SH-SY5Y (cell line): Measurements from ENCODE around the gene MALAT1.

Experiments
- GATA2 ChIP-seq: IDR thresholded peaks from 2 replicates; pipeline ENCODE4 v1.6.1; 2011; ENCODE audit warnings: mild to moderate bottlenecking, low read depth, low read length
- GATA3 ChIP-seq: IDR thresholded peaks from 2 replicates; pipeline ENCODE4 v1.6.1; 2011; ENCODE audit warnings: low read depth, mild to moderate bottlenecking, low read length, moderate library complexity

Gene MALAT1

DNA sequence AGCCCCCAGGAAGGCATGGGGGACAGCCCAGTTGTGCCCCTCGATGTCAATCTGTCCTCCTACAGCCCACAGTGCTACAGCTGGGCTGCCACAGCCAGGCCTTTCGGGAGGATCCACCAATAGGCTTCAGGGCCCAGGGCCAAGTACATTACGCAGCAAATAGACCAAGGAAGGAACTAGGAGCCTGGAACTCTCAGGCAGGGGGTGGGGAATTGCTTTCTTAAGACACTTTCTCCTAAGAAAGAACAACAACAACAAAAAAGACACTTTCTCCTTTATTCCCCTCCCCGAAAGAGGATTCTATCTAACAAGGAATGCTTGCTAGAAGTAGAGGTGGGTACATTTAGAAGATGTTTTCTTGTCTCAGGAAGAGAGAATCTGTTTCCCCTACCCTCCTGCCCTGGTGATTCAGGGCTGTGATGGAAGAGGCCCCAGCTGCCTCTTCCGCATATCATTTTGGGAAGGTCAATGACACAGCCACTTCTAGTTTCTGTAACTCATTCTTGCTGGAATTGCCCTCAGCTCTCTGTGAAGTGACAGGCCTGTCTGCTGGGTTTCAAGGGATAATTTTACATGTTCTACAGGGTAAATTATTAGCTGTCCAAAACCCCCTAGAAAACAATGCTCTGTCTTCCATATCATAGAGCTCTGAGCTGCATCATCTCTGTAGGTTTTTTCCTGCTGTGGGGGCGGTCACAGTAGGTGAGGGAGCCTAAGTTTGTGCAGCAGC, 6.0 kb upstream of the MALAT1 start:
- TF ChIP-seq GATA2 (no peak), GATA3 (no peak)

DNA sequence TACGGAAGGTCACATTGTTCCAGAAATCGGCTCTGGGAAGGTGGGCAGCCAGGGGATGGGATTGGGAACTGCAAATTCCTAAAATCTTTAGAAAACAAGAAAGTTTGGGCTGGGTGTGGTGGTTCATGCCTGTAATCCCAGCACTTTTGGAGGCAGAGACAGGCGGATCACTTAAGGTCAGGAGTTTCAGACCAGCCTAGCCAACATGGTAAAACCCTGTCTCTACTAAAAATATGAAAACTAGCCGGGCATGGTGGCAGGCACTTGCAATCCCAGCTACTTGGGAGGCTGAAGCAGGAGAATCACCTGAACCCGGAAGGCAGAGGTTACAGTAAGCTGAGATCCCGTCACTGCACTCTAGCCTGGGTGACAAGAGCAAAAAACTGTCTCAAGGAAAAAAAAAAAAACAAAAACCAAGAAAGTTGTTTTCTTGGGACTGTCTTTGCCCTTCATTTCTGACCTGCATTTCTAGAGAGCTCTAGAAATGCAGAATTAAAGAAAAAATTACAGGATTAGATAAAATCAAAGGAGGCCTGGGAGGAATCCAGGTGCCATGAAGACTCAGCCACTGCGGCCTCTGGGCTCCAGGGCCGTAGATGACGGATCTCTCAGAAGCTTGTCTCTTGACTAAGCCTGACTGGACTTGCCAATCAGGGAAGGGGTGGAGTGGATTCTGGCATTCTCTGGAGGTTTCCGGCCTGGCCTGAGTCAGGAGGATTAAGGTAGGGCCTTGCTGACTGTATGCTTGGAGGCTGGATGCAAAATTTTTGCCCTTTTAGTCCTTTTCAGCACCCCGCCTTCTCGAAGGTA, 5.3 kb upstream of the MALAT1 start:
- no peak for TF ChIP-seq GATA3
- TF ChIP-seq GATA2: no peak

- TF ChIP-seq GATA3 (no peak; the same call in 1 of the 2 replicates), GATA2 (peak; percentile 86)
These were observed 2.3 kb upstream of the MALAT1 start for GRCh38 chr11:65496304-65497140.

DNA sequence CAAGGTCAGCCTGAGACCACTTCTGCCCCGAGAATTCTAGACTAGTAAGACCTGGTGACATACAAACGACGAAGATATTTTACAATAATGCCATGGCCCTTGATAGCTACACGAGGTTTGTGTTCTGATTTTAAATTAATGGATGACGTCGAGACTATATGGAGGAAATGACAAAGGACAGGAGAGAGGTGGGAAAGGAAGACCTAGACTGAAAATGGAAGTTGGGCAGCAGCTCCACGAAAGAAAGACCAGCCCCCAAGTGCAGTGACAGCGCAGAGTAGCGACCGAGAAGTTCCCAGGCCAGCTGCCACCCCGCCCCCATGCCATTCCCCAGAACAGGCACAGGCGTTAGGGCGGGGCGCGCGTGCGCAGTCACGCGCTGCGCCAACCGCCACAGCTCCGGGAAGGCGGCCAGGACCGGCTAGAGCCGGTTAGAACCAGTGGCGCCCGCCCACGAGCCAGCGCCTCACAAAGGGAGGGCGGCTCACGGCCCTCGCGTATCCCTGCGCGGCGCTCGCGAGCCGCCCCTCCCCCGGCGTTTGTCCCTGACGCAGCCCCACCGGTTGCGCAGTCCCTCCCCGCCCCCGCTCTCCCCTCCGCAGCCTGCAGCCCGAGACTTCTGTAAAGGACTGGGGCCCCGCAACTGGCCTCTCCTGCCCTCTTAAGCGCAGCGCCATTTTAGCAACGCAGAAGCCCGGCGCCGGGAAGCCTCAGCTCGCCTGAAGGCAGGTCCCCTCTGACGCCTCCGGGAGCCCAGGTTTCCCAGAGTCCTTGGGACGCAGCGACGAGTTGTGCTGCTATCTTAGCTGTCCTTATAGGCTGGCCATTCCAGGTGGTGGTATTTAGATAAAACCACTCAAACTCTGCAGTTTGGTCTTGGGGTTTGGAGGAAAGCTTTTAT, 1.5 kb upstream of the MALAT1 start:
- TF ChIP-seq GATA3 (no peak), GATA2 (peak; percentile 27; the same call in 1 of the 2 replicates)

GRCh38 chr11:65498042-65498726, 661 bp upstream of the MALAT1 start:
- no peak for TF ChIP-seq GATA3
- TF ChIP-seq GATA2: no peak

DNA sequence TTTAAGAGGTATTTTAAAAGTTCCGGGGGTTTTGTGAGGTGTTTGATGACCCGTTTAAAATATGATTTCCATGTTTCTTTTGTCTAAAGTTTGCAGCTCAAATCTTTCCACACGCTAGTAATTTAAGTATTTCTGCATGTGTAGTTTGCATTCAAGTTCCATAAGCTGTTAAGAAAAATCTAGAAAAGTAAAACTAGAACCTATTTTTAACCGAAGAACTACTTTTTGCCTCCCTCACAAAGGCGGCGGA, 193 bp upstream of the MALAT1 start:
- TF ChIP-seq GATA3 (no peak), GATA2 (no peak)

GRCh38 chr11:65499713-65500386, 1.0 kb downstream of the MALAT1 start:
- TF ChIP-seq GATA2 (no peak), GATA3 (no peak)

DNA sequence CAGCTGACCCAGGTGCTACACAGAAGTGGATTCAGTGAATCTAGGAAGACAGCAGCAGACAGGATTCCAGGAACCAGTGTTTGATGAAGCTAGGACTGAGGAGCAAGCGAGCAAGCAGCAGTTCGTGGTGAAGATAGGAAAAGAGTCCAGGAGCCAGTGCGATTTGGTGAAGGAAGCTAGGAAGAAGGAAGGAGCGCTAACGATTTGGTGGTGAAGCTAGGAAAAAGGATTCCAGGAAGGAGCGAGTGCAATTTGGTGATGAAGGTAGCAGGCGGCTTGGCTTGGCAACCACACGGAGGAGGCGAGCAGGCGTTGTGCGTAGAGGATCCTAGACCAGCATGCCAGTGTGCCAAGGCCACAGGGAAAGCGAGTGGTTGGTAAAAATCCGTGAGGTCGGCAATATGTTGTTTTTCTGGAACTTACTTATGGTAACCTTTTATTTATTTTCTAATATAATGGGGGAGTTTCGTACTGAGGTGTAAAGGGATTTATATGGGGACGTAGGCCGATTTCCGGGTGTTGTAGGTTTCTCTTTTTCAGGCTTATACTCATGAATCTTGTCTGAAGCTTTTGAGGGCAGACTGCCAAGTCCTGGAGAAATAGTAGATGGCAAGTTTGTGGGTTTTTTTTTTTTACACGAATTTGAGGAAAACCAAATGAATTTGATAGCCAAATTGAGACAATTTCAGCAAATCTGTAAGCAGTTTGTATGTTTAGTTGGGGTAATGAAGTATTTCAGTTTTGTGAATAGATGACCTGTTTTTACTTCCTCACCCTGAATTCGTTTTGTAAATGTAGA, 1.7 kb downstream of the MALAT1 start:
- TF ChIP-seq GATA3: no peak
- TF ChIP-seq GATA2: no peak

DNA sequence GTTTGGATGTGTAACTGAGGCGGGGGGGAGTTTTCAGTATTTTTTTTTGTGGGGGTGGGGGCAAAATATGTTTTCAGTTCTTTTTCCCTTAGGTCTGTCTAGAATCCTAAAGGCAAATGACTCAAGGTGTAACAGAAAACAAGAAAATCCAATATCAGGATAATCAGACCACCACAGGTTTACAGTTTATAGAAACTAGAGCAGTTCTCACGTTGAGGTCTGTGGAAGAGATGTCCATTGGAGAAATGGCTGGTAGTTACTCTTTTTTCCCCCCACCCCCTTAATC, 2.3 kb downstream of the MALAT1 start:
- no peak for TF ChIP-seq GATA3
- no peak for TF ChIP-seq GATA2

DNA sequence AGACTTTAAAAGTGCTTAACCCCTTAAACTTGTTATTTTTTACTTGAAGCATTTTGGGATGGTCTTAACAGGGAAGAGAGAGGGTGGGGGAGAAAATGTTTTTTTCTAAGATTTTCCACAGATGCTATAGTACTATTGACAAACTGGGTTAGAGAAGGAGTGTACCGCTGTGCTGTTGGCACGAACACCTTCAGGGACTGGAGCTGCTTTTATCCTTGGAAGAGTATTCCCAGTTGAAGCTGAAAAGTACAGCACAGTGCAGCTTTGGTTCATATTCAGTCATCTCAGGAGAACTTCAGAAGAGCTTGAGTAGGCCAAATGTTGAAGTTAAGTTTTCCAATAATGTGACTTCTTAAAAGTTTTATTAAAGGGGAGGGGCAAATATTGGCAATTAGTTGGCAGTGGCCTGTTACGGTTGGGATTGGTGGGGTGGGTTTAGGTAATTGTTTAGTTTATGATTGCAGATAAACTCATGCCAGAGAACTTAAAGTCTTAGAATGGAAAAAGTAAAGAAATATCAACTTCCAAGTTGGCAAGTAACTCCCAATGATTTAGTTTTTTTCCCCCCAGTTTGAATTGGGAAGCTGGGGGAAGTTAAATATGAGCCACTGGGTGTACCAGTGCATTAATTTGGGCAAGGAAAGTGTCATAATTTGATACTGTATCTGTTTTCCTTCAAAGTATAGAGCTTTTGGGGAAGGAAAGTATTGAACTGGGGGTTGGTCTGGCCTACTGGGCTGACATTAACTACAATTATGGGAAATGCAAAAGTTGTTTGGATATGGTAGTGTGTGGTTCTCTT, 2.8 kb downstream of the MALAT1 start:
- TF ChIP-seq GATA2 (no peak), GATA3 (no peak)

- TF ChIP-seq GATA2 (no peak), GATA3 (no peak)
These were observed 3.4 kb downstream of the MALAT1 start for GRCh38 chr11:65502274-65502554.
